ENCODE results near the gene LTBR.

DNA sequence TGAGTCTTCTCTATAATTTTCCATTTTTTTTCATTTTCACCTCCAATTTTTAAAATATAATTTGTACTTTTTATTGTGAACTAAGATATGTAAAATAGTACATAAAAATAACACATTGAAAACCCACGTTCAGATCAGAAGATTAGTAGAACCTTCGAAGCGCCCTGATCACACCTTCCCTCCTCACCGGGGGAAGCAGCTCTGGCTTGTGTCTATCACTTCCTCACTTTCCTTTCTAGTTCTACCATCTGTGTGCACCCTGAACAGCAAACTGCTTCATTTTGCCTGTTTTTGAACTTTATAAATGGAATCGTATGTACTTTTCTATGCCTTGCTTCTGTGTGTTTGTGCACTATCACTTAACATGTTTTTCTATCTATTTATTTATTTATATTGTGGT, 49.0 kb downstream of the LTBR start:
- TF ChIP-seq TFCP2L1 (CRISPR knock-in tag; IDR thresholded peaks at IDR 0.05) (no peak), CHD2 (IDR thresholded peaks at IDR 0.05; ENCODE audit: low read length, partially characterized antibody) (no peak), HOXA7 (CRISPR knock-in tag; IDR thresholded peaks at IDR 0.05) (no peak), MAFK (IDR thresholded peaks at IDR 0.05; ENCODE audit: partially characterized antibody) (no peak), POLR2A (IDR thresholded peaks at IDR 0.05; ENCODE audit: low read length) (no peak)
- TF ChIP-seq, protein P1, sequence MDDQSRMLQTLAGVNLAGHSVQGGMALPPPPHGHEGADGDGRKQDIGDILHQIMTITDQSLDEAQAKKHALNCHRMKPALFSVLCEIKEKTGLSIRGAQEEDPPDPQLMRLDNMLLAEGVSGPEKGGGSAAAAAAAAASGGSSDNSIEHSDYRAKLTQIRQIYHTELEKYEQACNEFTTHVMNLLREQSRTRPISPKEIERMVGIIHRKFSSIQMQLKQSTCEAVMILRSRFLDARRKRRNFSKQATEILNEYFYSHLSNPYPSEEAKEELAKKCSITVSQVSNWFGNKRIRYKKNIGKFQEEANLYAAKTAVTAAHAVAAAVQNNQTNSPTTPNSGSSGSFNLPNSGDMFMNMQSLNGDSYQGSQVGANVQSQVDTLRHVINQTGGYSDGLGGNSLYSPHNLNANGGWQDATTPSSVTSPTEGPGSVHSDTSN (IDR thresholded peaks at IDR 0.05): no peak

All from A549 (cell line).